Measurements from ENCODE around the gene NOS1AP.

NOS1AP gene

GRCh38 chr1:162391790-162392563 is 322.5 kb downstream of the NOS1AP start:
- no peak for DNase-seq
- Mint-ChIP-seq H3K27ac (no peak overlapping the region), H3K4me1 (ENCODE audit: low read depth) (no peaks in the 10 kb centered on the region), H3K9me3 (no peaks in the 10 kb centered on the region), H3K4me3 (no peak overlapping the region), H3K27me3 (peaks cover 29% of the 10 kb centered on the region), H3K36me3 (ENCODE audit: low read depth) (no peaks in the 10 kb centered on the region)

GRCh38 chr1:162396201-162396906 is 326.9 kb downstream of the NOS1AP start:
- Mint-ChIP-seq H3K36me3 (ENCODE audit: low read depth) (no peaks in the 10 kb centered on the region), H3K27ac (no peak overlapping the region), H3K4me1 (ENCODE audit: low read depth) (no peaks in the 10 kb centered on the region), H3K9me3 (no peaks in the 10 kb centered on the region), H3K27me3 (peaks cover 17% of the 10 kb centered on the region), H3K4me3 (no peak overlapping the region)
- no peak for DNase-seq

- Mint-ChIP-seq H3K36me3 (ENCODE audit: low read depth) (no peaks in the 10 kb centered on the region), H3K4me3 (no peak overlapping the region), H3K9me3 (no peaks in the 10 kb centered on the region), H3K27ac (no peak overlapping the region), H3K27me3 (peaks cover 22% of the 10 kb centered on the region), H3K4me1 (ENCODE audit: low read depth) (no peaks in the 10 kb centered on the region)
- DNase-seq: no peak
These were observed 327.6 kb downstream of the NOS1AP start for GRCh38 chr1:162397039-162397448.

- DNase-seq: no peak
- H3K36me3 Mint-ChIP-seq (ENCODE audit: low read depth): no peaks in the 10 kb centered on the region
- no peak overlapping the region for H3K4me3 Mint-ChIP-seq
- H3K27me3 Mint-ChIP-seq: peaks cover 28% of the 10 kb centered on the region
- H3K9me3 Mint-ChIP-seq: no peaks in the 10 kb centered on the region
- no peaks in the 10 kb centered on the region for H3K4me1 Mint-ChIP-seq (ENCODE audit: low read depth)
- H3K27ac Mint-ChIP-seq: no peak overlapping the region
These were observed 328.6 kb downstream of the NOS1AP start for GRCh38 chr1:162397943-162398560.

- Mint-ChIP-seq H3K27me3 (peaks cover 33% of the 10 kb centered on the region), H3K4me3 (no peak overlapping the region), H3K4me1 (ENCODE audit: low read depth) (no peaks in the 10 kb centered on the region), H3K27ac (no peak overlapping the region), H3K36me3 (ENCODE audit: low read depth) (no peaks in the 10 kb centered on the region), H3K9me3 (no peaks in the 10 kb centered on the region)
- no peak for DNase-seq
These were observed 329.6 kb downstream of the NOS1AP start for GRCh38 chr1:162398999-162399580.

GRCh38 chr1:162400790-162401355 is 331.4 kb downstream of the NOS1AP start:
- H3K4me3 Mint-ChIP-seq: no peak overlapping the region
- no peak for DNase-seq
- no peaks in the 10 kb centered on the region for H3K36me3 Mint-ChIP-seq (ENCODE audit: low read depth)
- no peaks in the 10 kb centered on the region for H3K4me1 Mint-ChIP-seq (ENCODE audit: low read depth)
- no peaks in the 10 kb centered on the region for H3K9me3 Mint-ChIP-seq
- H3K27ac Mint-ChIP-seq: no peak overlapping the region
- peaks cover 33% of the 10 kb centered on the region for H3K27me3 Mint-ChIP-seq

GRCh38 chr1:162404550-162405160 is 335.2 kb downstream of the NOS1AP start:
- no peaks in the 10 kb centered on the region for H3K36me3 Mint-ChIP-seq (ENCODE audit: low read depth)
- DNase-seq: no peak

GRCh38 chr1:162405800-162406199 is 336.3 kb downstream of the NOS1AP start:
- Mint-ChIP-seq H3K4me3 (no peak overlapping the region), H3K9me3 (no peaks in the 10 kb centered on the region), H3K27ac (no peak overlapping the region), H3K36me3 (ENCODE audit: low read depth) (no peaks in the 10 kb centered on the region), H3K4me1 (ENCODE audit: low read depth) (no peaks in the 10 kb centered on the region), H3K27me3 (peaks cover 23% of the 10 kb centered on the region)
- DNase-seq: no peak

More at GRCh38 chr1:162404550-162405160, 335.2 kb downstream of the NOS1AP start:
- no peak overlapping the region for H3K27ac Mint-ChIP-seq
- H3K4me3 Mint-ChIP-seq: no peak overlapping the region
- H3K4me1 Mint-ChIP-seq (ENCODE audit: low read depth): no peaks in the 10 kb centered on the region
- H3K9me3 Mint-ChIP-seq: no peaks in the 10 kb centered on the region
- peaks cover 24% of the 10 kb centered on the region for H3K27me3 Mint-ChIP-seq

GRCh38 chr1:162406811-162407210 is 337.3 kb downstream of the NOS1AP start:
- DNase-seq: no peak
- H3K9me3 Mint-ChIP-seq: no peaks in the 10 kb centered on the region
- H3K4me3 Mint-ChIP-seq: no peak overlapping the region
- no peak overlapping the region for H3K27ac Mint-ChIP-seq
- H3K4me1 Mint-ChIP-seq (ENCODE audit: low read depth): no peaks in the 10 kb centered on the region
- H3K36me3 Mint-ChIP-seq (ENCODE audit: low read depth): no peaks in the 10 kb centered on the region
- peaks cover 24% of the 10 kb centered on the region for H3K27me3 Mint-ChIP-seq

- Mint-ChIP-seq H3K4me3 (no peak overlapping the region), H3K4me1 (ENCODE audit: low read depth) (no peaks in the 10 kb centered on the region), H3K27ac (no peak overlapping the region), H3K27me3 (peaks cover 21% of the 10 kb centered on the region), H3K9me3 (no peaks in the 10 kb centered on the region), H3K36me3 (ENCODE audit: low read depth) (no peaks in the 10 kb centered on the region)
- DNase-seq: no peak
These were observed 338.0 kb downstream of the NOS1AP start for GRCh38 chr1:162407539-162407938.

- peaks cover 20% of the 10 kb centered on the region for H3K27me3 Mint-ChIP-seq
- H3K4me3 Mint-ChIP-seq: no peak within 1 kb of the TSS
- no peak for DNase-seq
- no peak within 1 kb of the TSS for H3K27ac Mint-ChIP-seq
- no peaks in the 10 kb centered on the region for H3K9me3 Mint-ChIP-seq
- H3K36me3 Mint-ChIP-seq (ENCODE audit: low read depth): no peaks in the 10 kb centered on the region
- no peaks in the 10 kb centered on the region for H3K4me1 Mint-ChIP-seq (ENCODE audit: low read depth)
These were observed 342.5 kb downstream of the NOS1AP start, which contains the start of gene SH2D1B for GRCh38 chr1:162412002-162412401. Gene SH2D1B (minus strand): TSS chr1:162412136. CDS start chr1:162412016, 120 bp downstream.

- Mint-ChIP-seq H3K27me3 (peaks cover 41% of the 10 kb centered on the region), H3K4me1 (ENCODE audit: low read depth) (no peaks in the 10 kb centered on the region), H3K9me3 (no peaks in the 10 kb centered on the region), H3K4me3 (no peak overlapping the region), H3K27ac (no peak overlapping the region), H3K36me3 (ENCODE audit: low read depth) (no peaks in the 10 kb centered on the region)
- no peak for DNase-seq
These were observed 346.7 kb downstream of the NOS1AP start for GRCh38 chr1:162416215-162416614.

GRCh38 chr1:162416909-162417308 is 347.4 kb downstream of the NOS1AP start:
- no peaks in the 10 kb centered on the region for H3K36me3 Mint-ChIP-seq (ENCODE audit: low read depth)
- H3K27me3 Mint-ChIP-seq: peaks cover 41% of the 10 kb centered on the region
- no peaks in the 10 kb centered on the region for H3K4me1 Mint-ChIP-seq (ENCODE audit: low read depth)
- H3K9me3 Mint-ChIP-seq: no peaks in the 10 kb centered on the region
- H3K27ac Mint-ChIP-seq: no peak overlapping the region
- no peak for DNase-seq
- no peak overlapping the region for H3K4me3 Mint-ChIP-seq

- DNase-seq: no peak
- H3K27me3 Mint-ChIP-seq: peaks cover 44% of the 10 kb centered on the region
- H3K27ac Mint-ChIP-seq: no peak overlapping the region
- no peaks in the 10 kb centered on the region for H3K4me1 Mint-ChIP-seq (ENCODE audit: low read depth)
- H3K4me3 Mint-ChIP-seq: no peak overlapping the region
- H3K36me3 Mint-ChIP-seq (ENCODE audit: low read depth): no peaks in the 10 kb centered on the region
- no peaks in the 10 kb centered on the region for H3K9me3 Mint-ChIP-seq
These were observed 348.2 kb downstream of the NOS1AP start for GRCh38 chr1:162417650-162418049.

Data from activated T-cell treated with anti-CD3 and anti-CD28 coated beads, Interleukin-2, amount 50 U/mL, for 24 hours (primary cell).